Lung (tissue), 12 donors: ENCODE data around the gene KCNT1. TPM values are rescaled to one million over a fixed set of nuclear protein-coding genes. Genes with fewer than 3 reads are reported as not detected.

ENCODE experiments used
- ATAC-seq: fragments of 200-7000 bp; cut with Tn5 transposase; one replicate; pipeline ENCODE4 v1.9.1; 2020; ENCODE audit warnings: moderate number of reproducible peaks; ENCODE audit not compliant: insufficient read depth, low FRiP score
- DNase-seq, 3 donors: peaks; one replicate each; pipeline ENCODE4 v3.0.0-alpha.2; 2013 to 2017
- H3K27ac ChIP-seq, 2 donors: one replicate each; pipeline ENCODE4 v1.5.1; 2013; ENCODE audit warnings: mild to moderate bottlenecking in 2 of 2, moderate library complexity in 2 of 2, control low read depth in 1 of 2, inconsistent platforms in 1 of 2, low read depth in 1 of 2, low read length in 1 of 2
- H3K27me3 ChIP-seq, 3 donors: one replicate each; pipeline ENCODE4 v1.5.1; 2013; ENCODE audit warnings: low read length in 2 of 3; ENCODE audit not compliant: control insufficient read depth in 3 of 3, insufficient read depth in 3 of 3
- H3K36me3 ChIP-seq, 4 donors: one replicate each; pipeline ENCODE4 v1.5.1; 2013; ENCODE audit warnings: low read length in 4 of 4, mild to moderate bottlenecking in 1 of 4, moderate library complexity in 1 of 4; ENCODE audit not compliant: control insufficient read depth in 4 of 4, insufficient read depth in 4 of 4
- H3K4me1 ChIP-seq, 5 donors: one replicate each; pipeline ENCODE4 v1.5.1; 2013; ENCODE audit warnings: low read length in 5 of 5, mild to moderate bottlenecking in 2 of 5, moderate library complexity in 1 of 5; ENCODE audit not compliant: control insufficient read depth in 5 of 5, insufficient read depth in 5 of 5
- H3K4me3 ChIP-seq: one replicate; pipeline ENCODE4 v1.5.1; 2013; ENCODE audit warnings: mild to moderate bottlenecking, control low read depth, moderate library complexity
- H3K9ac ChIP-seq, 2 donors: one replicate each; pipeline ENCODE4 v1.5.1; 2013; ENCODE audit warnings: low read length in 2 of 2, control low read depth in 1 of 2; ENCODE audit not compliant: insufficient read depth in 1 of 2
- H3K9me3 ChIP-seq, 4 donors: one replicate each; pipeline ENCODE4 v1.5.1; 2013; ENCODE audit warnings: low read length in 3 of 4, mild to moderate bottlenecking in 1 of 4, moderate library complexity in 1 of 4; ENCODE audit not compliant: control insufficient read depth in 4 of 4, insufficient read depth in 3 of 4
- WGBS, 2 donors: extraction: QIAGEN DNeasy Blood & Tissue Kit; methylation state at CpG; one replicate each; pipeline ENCODE4 v1.1.7; 2013; 5-methylcytosine and 5-hydroxymethylcytosine counted together
- polyA plus RNA-seq, 2 donors: library from polyadenylated mRNA; stranded (reverse); fragments of 200-250 nt; gene quantifications; one replicate each; pipeline ENCODE4 v1.2.1, GENCODE V29; 2013
- total RNA-seq, 2 donors: library from RNA; depleted of rRNA in 1 of 2; stranded (reverse); fragments of >200 nt in 1 of 2; gene quantifications; one replicate each; pipeline ENCODE4 v1.2.1, GENCODE V29; 2014 to 2021
- TF ChIP-seq, protein P1 (sequence below): IDR thresholded peaks from 2 replicates; pipeline ENCODE4 v1.5.1; 2012; ENCODE audit warnings: mild to moderate bottlenecking; ENCODE audit errors: control extremely low read depth, extremely low read depth
- donor health status: control.
- donor health status: control.
- donor health status: Bipolar disorder and iron deficiency.
- donor health status: healthy.
- donor health status: DM: yes; HTN: yes; CAD: no.

The KCNT1 gene
- total and polyA plus RNA-seq, 4 donors: 0.06 to 0.28 (median 0.11) TPM

GRCh38 chr9:135810806-135811575 lies 109.0 kb downstream of the KCNT1 start:
- Histone ChIP-seq H3K27ac (no peak overlapping the region), H3K27me3 (no peaks in the 10 kb centered on the region), H3K9me3 (no peaks in the 10 kb centered on the region), H3K36me3 (peaks cover 14 to 41% (median 31%) of the 10 kb centered on the region in 4 donors), H3K4me3 (no peak overlapping the region), H3K4me1 (no peaks in the 10 kb centered on the region), H3K9ac (no peak overlapping the region)
- ATAC-seq (no peak), DNase-seq (no peak)
- TF ChIP-seq, protein P1, sequence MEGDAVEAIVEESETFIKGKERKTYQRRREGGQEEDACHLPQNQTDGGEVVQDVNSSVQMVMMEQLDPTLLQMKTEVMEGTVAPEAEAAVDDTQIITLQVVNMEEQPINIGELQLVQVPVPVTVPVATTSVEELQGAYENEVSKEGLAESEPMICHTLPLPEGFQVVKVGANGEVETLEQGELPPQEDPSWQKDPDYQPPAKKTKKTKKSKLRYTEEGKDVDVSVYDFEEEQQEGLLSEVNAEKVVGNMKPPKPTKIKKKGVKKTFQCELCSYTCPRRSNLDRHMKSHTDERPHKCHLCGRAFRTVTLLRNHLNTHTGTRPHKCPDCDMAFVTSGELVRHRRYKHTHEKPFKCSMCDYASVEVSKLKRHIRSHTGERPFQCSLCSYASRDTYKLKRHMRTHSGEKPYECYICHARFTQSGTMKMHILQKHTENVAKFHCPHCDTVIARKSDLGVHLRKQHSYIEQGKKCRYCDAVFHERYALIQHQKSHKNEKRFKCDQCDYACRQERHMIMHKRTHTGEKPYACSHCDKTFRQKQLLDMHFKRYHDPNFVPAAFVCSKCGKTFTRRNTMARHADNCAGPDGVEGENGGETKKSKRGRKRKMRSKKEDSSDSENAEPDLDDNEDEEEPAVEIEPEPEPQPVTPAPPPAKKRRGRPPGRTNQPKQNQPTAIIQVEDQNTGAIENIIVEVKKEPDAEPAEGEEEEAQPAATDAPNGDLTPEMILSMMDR: no peak
- 97% methylated on average over 23 of the region's 23 CpGs for WGBS, 2 donors

GRCh38 chr9:135811801-135812200 lies 109.8 kb downstream of the KCNT1 start:
- H3K27me3 ChIP-seq: no peaks in the 10 kb centered on the region
- no peaks in the 10 kb centered on the region for H3K4me1 ChIP-seq
- WGBS, 2 donors: 85 to 87% methylated on average over 11 of the region's 11 CpGs
- no peak overlapping the region for H3K9ac ChIP-seq
- no peak overlapping the region for H3K4me3 ChIP-seq
- TF ChIP-seq, protein P1: no peak
- H3K36me3 ChIP-seq: peaks cover 14 to 47% (median 36%) of the 10 kb centered on the region in 4 donors
- peak in 2 of 3 donors; percentile 37 to 58 for DNase-seq
- no peak overlapping the region for H3K27ac ChIP-seq
- no peaks in the 10 kb centered on the region for H3K9me3 ChIP-seq
- no peak for ATAC-seq

GRCh38 chr9:135812961-135813360 lies 111.0 kb downstream of the KCNT1 start:
- DNase-seq: no peak
- Histone ChIP-seq H3K4me1 (no peaks in the 10 kb centered on the region), H3K9me3 (no peaks in the 10 kb centered on the region), H3K4me3 (no peak overlapping the region), H3K27ac (no peak overlapping the region), H3K9ac (no peak overlapping the region), H3K36me3 (peaks cover 18 to 54% (median 43%) of the 10 kb centered on the region in 4 donors), H3K27me3 (no peaks in the 10 kb centered on the region)
- TF ChIP-seq, protein P1: no peak
- WGBS, 2 donors: 94 to 97% methylated on average over 13 of the region's 13 CpGs
- no peak for ATAC-seq
